ENCODE measurements around the gene WBP11.
A peak's percentile ranks its signal among the peaks of the same experiment; 100 is the strongest.

GRCh38 chr12:14845350-14845750 is 42.1 kb upstream of the WBP11 start:
- no peak for TF ChIP-seq EZH2 (IDR thresholded peaks at IDR 0.05; ENCODE audit: borderline replicate concordance, low read depth, low read length, poor library complexity, severe bottlenecking)
- TF ChIP-seq, protein P1, sequence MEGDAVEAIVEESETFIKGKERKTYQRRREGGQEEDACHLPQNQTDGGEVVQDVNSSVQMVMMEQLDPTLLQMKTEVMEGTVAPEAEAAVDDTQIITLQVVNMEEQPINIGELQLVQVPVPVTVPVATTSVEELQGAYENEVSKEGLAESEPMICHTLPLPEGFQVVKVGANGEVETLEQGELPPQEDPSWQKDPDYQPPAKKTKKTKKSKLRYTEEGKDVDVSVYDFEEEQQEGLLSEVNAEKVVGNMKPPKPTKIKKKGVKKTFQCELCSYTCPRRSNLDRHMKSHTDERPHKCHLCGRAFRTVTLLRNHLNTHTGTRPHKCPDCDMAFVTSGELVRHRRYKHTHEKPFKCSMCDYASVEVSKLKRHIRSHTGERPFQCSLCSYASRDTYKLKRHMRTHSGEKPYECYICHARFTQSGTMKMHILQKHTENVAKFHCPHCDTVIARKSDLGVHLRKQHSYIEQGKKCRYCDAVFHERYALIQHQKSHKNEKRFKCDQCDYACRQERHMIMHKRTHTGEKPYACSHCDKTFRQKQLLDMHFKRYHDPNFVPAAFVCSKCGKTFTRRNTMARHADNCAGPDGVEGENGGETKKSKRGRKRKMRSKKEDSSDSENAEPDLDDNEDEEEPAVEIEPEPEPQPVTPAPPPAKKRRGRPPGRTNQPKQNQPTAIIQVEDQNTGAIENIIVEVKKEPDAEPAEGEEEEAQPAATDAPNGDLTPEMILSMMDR (conservative IDR thresholded peaks at IDR 0.05; ENCODE audit: low read depth, low read length), result peak; percentile 84
